BJ (cell line): ENCODE results near the gene RCN1. TPM values are rescaled to one million over a fixed set of nuclear protein-coding genes. Genes with fewer than 3 reads are reported as not detected.
"Not testable (repeated sequence)": the region's sequence is repeated elsewhere in the genome, so short reads cannot be mapped to it uniquely, and the experiment has no call there.

Experiments used
- CTCF ChIA-PET: fragments of 350-600 bp; formaldehyde crosslinking; extraction: SDS; loops from one replicate; lab custom pipeline; 2021; ENCODE audit warnings: antibody characterized with exemption, inconsistent platforms; lab: Yijun Ruan, JAX
- POLR2A ChIA-PET: fragments of 300-600 bp; sonication (Branson Sonifier 250); formaldehyde crosslinking; extraction: SDS; loops from one replicate; lab custom pipeline; 2021; ENCODE audit warnings: antibody characterized with exemption; lab: Charles Lee
- DNase-seq: peaks from one replicate; pipeline ENCODE4 v3.0.0-alpha.2; 2011; ENCODE audit warnings: low read depth
- H3K27me3 ChIP-seq: 2 replicates; pipeline ENCODE4 v1.6.0; 2011; ENCODE audit warnings: low read length; ENCODE audit not compliant: control insufficient read depth, insufficient read depth
- H3K36me3 ChIP-seq: 2 replicates; pipeline ENCODE4 v1.5.1; 2011; ENCODE audit warnings: low read length; ENCODE audit not compliant: control insufficient read depth, insufficient read depth
- H3K4me3 ChIP-seq: 2 replicates; pipeline ENCODE4 v1.5.1; 2011; ENCODE audit warnings: low read depth, mild to moderate bottlenecking, control low read depth, low read length
- polyA plus RNA-seq: library from polyadenylated mRNA; depleted of rRNA; stranded (reverse); fragments of >200 nt; gene quantifications from 2 replicates; pipeline ENCODE4 v1.2.3, GENCODE V29; 2011
- TF ChIP-seq, protein P1 (sequence below): IDR thresholded peaks from 2 replicates; pipeline ENCODE4 v1.5.1; 2011; ENCODE audit warnings: low read depth, mild to moderate bottlenecking, control low read depth, inconsistent platforms, low read length, moderate library complexity; ENCODE audit not compliant: insufficient read depth

RCN1 gene
- polyA plus RNA-seq, 1 experiment, result 131 TPM

DNA sequence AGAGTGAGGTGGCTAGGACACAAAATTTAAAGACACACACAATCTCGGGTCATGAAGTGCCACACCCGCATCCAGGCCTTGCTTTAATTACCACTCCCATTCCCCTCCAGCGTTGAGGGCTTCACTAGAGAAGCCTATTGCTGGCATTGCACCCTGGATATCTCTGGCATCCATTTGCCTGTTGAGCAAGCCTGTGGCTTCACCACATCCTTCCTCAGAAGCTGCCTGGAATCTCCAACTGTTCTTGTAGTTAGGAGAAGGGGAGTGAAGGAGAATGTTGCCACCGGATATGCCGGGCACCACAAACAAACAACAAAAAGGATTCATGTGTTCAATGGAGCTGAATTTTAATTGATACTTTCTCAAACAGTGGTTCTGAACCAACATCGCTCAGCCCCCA, 34.4 kb upstream of the RCN1 start:
- TF ChIP-seq, protein P1, sequence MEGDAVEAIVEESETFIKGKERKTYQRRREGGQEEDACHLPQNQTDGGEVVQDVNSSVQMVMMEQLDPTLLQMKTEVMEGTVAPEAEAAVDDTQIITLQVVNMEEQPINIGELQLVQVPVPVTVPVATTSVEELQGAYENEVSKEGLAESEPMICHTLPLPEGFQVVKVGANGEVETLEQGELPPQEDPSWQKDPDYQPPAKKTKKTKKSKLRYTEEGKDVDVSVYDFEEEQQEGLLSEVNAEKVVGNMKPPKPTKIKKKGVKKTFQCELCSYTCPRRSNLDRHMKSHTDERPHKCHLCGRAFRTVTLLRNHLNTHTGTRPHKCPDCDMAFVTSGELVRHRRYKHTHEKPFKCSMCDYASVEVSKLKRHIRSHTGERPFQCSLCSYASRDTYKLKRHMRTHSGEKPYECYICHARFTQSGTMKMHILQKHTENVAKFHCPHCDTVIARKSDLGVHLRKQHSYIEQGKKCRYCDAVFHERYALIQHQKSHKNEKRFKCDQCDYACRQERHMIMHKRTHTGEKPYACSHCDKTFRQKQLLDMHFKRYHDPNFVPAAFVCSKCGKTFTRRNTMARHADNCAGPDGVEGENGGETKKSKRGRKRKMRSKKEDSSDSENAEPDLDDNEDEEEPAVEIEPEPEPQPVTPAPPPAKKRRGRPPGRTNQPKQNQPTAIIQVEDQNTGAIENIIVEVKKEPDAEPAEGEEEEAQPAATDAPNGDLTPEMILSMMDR, result no peak
- no peak for DNase-seq
- ChIA-PET POLR2A (no interaction called here), CTCF (interaction anchor here (0.6 to 9.5 kb wide), 4 partner anchors 15 to 277 kb away, joined by 3 to 289 read pairs (median 32); no protein-coding TSS in a partner anchor)
- Histone ChIP-seq H3K36me3 (no peaks in the 10 kb centered on the region), H3K4me3 (no peak overlapping the region), H3K27me3 (peaks cover 7% of the 10 kb centered on the region)

DNA sequence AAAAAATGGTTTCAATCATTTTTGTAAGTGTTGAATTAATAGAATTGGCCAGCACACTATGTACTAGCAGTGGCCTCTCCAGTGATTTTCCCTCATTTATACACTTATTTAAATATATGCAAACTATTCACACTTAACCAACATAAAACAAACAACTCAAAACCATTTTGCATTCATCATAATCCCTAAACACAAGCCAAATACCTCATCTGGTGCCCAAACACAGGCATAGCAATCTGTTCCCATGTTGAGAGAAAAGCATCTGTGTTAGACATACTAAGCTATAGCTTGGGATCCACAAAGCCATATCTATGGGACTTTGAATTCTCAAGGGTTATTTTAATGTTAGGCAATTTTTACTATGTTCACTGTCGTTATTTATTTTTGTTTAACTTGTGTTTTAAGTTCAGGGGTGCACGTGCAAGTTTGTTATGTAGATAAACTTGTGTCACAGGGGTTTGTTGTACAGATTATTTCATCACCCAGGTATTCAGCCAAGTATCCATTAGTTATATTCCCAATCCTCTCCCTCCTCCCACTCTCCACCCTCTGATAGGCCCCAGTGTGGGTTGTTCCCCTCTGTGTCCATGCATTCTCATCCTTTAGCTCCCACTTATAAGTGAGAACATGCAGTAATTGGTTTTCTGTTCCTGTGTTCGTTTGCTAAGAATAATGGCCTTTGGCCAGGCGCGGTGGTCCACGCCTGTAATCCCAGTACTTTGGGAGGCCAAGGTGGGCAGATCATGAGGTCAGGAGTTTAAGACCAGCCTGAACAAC, 31.0 kb upstream of the RCN1 start:
- Histone ChIP-seq H3K36me3 (no peaks in the 10 kb centered on the region), H3K4me3 (no peak overlapping the region), H3K27me3 (peaks cover 6% of the 10 kb centered on the region; the same call in 1 of the 2 replicates)
- TF ChIP-seq, protein P1, result no peak
- DNase-seq, result no peak
- POLR2A ChIA-PET, result no interaction called here
- CTCF ChIA-PET, result interaction anchor here (0.7 kb wide), 1 partner anchor 107 kb away, joined by 3 read pairs; no protein-coding TSS in a partner anchor

DNA sequence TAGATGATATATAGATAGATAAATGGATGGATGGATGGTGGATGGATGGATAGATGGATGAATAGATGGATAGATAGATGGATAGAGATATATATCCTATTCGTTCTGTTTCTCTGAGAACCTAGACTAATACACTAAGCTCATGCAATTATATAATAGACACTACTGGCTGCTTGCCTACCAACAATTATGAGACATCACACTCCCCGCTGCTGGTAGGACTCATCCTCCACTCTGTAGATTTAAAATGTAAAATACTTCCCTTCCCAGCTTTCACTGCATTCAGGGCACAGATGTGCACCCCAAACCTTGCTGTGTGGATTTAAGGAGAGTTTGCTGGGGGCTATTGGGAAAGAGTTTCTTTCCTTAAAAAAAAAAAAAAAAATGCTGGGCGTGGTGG, 28.3 kb upstream of the RCN1 start:
- peaks cover 15% of the 10 kb centered on the region for H3K27me3 ChIP-seq
- H3K36me3 ChIP-seq, result no peaks in the 10 kb centered on the region
- POLR2A ChIA-PET, result no interaction called here
- no peak for DNase-seq
- TF ChIP-seq, protein P1, result no peak
- H3K4me3 ChIP-seq, result no peak overlapping the region
- CTCF ChIA-PET, result interaction anchor here (1.5 to 2.4 kb wide), 2 partner anchors 9 kb away, joined by 5 to 12 read pairs; no protein-coding TSS in a partner anchor

DNA sequence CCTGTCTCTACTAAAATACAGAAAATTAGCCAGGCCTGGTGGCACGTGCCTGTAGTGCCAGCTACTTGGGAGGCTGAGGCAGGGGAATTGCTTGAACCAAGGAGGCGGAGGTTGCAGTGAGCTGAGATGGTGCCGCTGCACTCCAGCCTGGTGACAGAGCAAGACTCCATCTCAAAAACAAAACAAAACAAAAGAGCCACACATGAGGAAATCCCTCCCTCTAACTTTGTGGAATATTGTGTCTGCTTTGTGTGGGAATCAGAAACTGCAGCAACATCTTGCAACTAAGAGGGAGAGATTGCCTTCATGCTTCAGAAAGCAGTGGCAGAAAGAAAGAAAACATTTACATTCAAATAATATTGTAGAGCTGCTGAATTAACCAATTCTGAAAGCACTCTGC, 27.8 kb upstream of the RCN1 start:
- H3K27me3 ChIP-seq, result peaks cover 14% of the 10 kb centered on the region

DNA sequence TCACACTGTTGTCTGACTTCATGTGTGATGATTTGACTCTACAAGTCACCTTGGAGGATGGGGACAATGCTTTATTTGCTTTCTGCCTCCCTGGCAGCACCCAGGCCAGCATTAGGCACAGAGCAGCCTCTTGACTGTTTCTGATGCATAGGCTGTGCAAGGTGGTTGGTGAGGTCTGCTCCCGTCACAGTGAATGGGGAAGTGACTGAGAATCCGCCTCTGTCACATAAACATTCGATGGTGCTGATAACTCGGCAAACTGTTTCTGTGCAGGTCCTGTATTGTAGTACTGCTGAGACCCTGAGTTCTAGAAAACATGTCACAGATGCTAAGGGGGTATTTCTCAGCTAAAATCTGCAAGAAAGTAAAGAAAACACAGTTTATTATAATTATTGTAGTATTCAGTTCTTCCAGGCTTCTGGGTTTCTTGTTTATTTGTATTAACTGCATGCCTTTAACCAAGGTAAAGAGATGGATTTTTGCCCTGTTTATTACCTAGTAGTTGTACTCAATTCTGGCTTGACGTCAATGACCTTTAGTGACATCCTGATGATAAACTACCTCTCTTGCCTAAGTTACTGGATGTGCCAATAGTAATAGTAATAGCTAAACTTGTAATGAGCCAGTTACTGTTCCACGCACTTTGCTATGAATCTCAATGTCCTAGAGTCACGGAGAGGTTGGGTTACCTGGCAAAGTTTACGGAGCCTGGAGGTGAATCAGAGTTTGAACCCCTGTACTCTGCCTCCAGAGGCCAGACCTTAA, 24.8 kb upstream of the RCN1 start:
- H3K4me3 ChIP-seq, result no peak overlapping the region
- ChIA-PET POLR2A (no interaction called here), CTCF (interaction anchor here (0.8 to 2.8 kb wide), 3 partner anchors 13 to 111 kb away, joined by 3 to 23 read pairs (median 9); no protein-coding TSS in a partner anchor)
- no peak for DNase-seq
- TF ChIP-seq, protein P1, result no peak
- H3K27me3 ChIP-seq, result peaks cover 29% of the 10 kb centered on the region
- H3K36me3 ChIP-seq, result no peaks in the 10 kb centered on the region

More for the DNA sequence above, 27.8 kb upstream of the RCN1 start:
- H3K36me3 ChIP-seq, DNase-seq, POLR2A ChIA-PET, H3K4me3 ChIP-seq: not testable (repeated sequence)
- CTCF ChIA-PET, result interaction anchor here (1.5 to 2.5 kb wide), 3 partner anchors 8 to 11 kb away, joined by 5 to 12 read pairs (median 9); no protein-coding TSS in a partner anchor
